HG03432 (cell line): ENCODE results near the gene TANGO2.
A peak's percentile ranks its signal among the peaks of the same experiment; 100 is the strongest.
"Not testable (repeated sequence)": the region's sequence is repeated elsewhere in the genome, so short reads cannot be mapped to it uniquely, and the experiment has no call there.

Source experiments
- ATAC-seq: cut with Tn5 transposase; IDR thresholded peaks from one replicate; pipeline ENCODE4 v1.9.1; 2021; ENCODE audit warnings: mild to moderate bottlenecking, moderate library complexity; ENCODE audit not compliant: unreplicated experiment

Gene TANGO2

DNA sequence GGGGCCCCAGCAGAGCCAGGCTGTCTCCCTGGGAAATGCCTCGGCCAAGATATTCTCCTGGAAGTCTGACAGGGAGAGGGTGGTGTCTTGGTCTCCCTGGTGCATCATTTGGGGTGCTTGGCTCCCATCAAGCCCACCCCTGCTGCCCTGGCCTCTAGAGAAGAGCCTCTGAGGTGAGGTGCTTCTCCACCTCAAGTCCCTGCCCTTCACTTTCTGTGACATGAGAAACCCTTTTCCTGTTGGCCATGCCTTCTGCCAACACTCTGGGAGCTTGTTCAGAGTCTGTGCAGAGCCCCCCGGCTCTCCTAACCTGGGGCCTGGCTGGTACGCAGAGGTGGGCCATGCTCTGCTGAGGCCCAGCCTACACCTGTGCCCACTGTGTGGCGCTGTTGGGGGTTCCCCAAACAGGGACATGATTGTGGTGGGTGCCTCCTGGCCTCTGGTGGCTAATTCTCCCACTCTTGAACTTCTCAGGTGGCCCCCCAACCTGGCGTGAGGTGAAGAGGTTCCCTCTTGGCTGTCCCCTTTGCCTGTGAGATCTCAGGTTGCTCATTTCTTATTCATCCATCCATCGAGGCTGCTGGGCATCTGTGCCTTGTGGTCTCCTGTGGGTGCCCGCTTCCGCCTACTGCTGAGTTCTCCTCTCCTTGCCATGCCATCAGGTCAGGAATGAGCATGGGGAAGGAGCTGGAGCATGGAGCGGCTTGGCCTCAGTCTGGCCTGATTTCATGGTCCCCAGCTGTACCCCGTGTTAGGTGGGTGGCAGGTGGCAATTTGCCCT is 40.0 kb downstream of the TANGO2 start:
- no peak for ATAC-seq

DNA sequence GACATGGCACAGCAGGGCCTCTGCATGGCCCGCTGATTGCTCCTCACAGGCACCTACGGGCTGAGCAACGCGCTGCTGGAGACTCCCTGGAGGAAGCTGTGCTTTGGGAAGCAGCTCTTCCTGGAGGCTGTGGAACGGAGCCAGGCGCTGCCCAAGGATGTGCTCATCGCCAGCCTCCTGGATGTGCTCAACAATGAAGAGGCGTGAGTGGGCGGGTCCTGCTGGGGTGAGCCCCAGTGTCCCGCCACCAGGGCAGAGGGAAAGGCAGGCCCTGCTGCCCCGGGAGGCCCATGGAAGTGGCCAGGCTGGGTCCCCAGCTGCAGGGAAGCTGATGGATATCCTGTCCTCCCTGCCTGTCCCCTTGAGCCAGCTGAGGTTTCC is 40.6 kb downstream of the TANGO2 start:
- ATAC-seq, result no peak

DNA sequence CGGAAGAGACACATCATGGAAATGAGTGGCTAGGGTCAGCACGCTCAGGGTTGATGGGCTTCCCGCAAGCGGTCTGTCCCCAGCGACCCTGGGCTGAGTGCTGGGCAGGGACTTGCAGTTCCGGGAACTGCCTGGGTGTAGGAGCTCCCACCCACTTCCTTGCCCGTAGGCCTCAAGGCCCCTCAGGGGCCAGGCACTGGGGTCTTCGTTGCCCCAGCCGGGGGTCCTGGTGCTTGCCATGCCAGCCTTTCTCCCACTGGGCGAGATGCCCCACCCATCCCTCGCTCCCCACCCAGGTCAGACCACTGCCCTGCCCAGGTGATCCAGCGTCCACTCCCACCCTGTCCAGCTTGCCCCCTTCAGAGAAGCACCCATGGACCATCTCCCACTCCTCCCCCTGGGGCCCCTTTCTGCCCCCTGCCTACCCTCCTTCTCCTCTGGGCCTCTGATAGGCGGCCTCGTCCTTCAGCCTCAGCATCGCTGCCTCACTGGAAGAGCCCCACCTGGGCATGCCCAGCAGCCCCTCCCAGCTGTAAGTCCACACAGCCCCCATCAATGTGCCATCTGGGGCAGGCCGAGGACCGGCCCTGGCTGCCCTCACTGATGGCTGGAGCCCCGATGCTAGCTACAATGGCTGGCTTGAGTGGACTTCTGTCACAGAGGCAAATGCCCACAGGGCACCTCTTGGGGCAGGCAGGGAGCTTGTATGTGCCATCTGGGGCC is 41.3 kb downstream of the TANGO2 start:
- no peak for ATAC-seq

DNA sequence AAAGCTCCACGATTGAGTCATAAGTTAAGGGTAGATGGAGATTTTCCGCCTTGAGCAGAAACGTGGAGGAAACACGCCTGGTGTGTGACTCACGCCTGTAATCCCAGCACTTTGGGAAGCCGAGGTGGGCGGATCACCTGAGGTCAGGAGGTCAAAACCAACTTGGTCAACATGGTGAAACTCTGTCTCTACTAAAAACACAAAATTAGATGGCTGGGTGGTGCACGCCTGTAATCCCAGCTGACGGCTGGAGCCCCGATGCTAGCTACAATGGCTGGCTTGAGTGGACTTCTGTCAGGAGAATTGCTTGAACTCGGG is 41.8 kb downstream of the TANGO2 start:
- ATAC-seq, result no peak

DNA sequence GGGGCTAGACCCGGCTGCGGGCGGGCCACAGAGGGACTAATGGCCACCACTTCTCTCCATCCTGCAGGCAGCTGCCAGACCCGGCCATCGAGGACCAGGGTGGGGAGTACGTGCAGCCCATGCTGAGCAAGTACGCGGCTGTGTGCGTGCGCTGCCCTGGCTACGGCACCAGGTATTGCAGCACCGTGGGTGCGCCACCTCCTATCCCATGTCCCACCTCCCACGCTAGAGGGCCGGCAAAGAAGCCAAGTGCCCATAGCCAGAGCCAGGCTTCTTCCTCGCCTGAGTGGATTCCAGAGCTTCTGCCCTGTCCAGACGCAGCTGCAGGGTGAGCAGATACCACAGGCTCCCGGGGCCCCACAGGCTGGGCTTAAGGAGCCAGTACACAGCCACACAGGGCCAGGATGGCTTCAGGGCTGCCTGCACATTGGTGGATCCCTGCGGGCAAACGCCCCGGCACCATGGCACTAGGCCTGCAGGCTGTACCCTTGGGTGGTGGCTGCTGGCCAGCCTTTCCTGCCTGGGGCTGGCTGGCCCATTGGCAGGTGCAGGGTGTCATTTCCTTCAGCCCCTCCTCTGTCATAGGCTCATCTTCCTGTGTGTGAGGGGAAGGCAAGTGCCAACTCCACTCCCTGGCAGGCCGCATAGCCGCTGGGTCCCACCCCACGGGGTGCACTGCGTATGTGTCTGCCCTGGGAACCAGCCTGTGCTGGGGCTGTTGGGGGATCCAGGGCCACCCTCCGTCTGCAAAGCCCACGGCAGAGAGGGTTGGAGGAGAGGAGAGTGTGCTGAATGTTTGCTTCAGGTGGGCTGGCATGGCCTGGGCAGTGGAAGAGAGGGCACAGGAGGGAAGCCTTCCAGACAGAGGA is 42.6 kb downstream of the TANGO2 start:
- no peak for ATAC-seq

DNA sequence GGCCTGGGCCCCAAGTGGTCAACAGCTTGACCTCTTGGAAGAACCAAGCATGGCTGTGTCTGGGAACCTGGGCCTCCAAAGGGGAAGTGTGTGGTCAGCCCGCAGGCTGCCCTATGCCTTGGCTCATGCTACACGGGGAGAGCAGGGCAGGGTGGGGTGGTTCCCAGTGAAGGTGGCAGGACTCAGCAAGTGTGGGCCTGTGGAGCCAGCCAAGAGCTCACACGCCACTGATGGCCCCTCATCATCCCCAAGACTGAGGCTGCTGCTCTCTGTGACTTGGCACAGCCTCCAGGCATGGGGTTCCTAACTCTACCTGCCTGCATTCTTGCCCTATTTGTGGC is 43.2 kb downstream of the TANGO2 start:
- no peak for ATAC-seq

DNA sequence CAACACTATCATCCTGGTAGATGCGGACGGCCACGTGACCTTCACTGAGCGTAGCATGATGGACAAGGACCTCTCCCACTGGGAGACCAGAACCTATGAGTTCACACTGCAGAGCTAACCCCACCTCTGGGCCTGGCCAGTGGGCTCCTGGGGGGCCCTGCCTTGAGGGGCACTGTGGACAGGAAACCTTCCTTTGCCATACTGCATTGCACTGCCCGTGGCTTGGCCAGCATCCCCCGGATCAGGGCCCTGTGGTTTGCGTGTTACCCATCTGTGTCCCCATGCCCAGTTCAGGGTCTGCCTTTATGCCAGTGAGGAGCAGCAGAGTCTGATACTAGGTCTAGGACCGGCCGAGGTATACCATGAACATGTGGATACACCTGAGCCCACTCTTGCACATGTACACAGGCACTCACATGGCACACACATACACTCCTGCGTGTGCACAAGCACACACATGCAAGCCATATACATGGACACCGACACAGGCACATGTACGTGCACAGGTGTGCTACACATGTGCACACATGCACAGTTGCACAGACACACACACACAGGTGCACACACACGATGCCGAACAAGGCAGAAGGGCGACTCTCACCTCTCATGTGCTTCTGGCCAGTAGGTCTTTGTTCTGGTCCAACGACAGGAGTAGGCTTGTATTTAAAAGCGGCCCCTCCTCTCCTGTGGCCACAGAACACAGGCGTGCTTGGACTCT is 43.8 kb downstream of the TANGO2 start:
- ATAC-seq, result no peak

DNA sequence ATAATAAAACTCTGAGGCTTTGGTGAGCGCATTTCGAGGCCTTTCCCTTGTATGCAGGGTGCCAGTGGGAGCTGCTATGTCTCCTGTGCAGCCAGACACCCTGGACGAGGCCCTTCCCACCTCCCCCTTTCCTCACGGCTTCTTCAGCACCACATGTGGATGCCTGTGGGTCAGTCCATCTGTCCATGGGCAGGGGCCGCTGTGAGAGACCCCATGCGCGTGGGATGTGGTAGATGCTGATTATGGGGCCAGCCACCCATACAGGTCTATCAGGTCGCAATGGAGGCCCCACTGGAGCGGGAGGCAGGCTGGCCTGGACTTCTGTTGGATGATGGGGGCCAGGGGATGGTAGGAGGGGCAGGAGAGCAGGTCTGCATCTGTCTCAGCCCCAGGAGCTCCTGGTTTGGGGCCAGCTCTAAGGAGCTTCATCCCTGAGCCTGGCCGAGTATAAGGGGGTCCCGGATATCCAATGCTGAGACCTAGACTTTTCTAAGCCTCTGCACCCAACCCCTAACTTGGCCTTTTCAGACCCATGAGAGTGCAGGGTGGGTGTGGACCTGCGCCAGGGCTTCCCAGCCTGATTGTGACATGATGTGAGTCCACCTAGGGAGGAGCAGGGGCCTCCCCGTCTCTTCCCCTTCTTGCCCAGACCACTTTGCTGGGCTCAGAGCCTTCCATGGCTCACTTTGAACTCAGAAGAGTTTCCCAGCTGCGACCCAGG is 45.1 kb downstream of the TANGO2 start:
- no peak for ATAC-seq

DNA sequence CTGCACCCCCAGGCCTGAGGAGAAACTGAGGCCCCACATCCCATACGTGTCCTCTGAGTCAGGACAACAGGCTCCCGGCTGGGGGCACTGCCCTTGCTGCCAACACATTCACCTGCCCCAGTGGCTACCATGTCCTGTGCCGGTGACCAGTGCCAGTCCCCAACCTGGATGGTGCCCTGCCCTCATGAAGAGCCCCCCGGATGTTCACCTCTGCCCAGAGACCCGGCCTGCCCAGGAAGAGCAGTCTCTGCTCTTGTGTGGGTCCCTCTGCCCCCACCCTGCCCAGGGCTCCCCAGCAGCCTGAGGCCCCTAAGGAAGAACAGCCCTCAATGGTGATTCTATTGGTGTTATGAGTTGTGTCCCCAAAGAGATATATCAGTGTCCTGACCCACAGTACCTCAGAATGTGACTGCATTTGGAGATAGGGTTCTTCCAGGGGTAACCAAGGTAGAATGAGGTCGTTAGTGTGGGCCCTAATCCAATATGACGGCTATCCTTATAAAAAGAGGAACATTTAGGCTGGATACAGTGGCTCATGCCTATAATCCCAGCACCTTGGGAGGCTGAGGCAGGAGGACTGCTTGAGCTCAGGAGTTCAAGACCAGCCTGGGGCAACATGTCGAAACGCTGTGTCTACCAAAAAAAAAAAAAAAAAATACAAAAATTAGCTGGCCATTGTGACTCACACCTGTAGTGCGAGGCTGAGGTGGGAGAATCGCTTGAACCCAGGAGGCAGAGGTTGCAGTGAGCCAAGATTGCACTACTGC is 45.9 kb downstream of the TANGO2 start:
- no peak for ATAC-seq

DNA sequence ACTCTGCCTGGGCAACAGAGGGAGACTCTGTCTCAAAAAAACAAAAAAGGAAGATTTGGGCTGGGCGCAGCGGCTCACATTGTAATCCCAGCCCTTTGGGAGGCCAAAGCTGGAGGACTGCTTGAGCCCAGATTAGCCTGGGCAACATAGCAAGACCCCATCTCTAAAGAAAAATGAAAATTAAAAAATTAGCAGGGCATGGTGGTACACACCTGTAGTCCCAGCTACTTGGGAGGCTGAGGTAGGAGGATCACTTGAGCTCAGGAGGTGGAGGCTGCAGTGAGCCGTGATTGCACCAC is 46.4 kb downstream of the TANGO2 start:
- ATAC-seq, result not testable (repeated sequence)

DNA sequence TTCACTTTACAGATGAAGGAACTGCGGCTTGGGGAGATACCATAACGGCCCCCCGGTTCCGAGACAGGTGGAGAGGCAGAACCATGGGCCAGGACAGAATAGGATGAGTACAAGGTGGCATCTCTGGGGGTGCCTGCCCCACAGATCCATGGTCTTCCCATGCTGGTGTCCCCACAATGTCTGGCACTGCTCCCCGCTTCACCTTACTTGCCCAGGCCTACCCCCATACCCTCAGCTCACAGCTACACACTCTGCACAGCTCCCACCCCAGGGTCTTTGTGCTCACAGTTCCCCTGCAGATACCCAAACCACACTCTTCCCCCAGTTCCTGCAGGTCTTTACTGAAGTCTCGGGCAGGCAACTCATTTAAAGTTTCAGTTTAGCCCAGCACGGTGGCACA is 47.7 kb downstream of the TANGO2 start:
- no peak for ATAC-seq

DNA sequence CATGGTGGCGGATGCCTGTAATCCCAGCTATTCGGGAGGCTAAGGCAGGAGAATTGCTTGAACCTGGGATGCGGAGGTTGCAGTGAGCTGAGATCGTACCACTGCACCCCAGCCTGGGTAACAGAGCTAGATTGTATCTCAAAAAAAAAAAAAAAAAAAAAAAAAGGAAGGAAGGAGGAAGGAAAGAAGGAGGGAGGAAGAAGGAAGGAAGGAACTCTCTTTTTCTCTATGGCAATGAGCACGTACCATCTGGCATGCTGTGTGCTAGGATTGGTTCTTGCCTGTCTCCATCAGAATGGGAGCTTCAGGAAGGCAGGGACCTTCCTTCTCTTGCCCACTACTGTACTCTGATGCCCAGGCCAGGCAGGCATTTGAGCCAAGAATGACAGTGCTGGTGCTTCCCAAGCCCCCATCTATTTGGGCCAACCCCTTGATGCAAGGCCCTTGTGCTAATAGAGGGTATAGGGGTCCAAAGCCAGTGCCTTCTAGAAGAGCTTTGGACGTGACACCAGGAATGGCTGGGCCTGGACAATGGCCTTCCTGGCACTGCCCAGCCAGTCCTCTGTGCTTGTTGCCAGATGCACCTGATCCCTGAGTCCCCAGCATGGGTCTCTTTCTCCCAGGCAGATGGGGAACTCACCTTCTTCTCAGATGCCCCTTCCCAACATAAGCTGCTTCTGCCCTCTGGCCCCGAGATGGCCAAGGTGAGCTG is 48.6 kb downstream of the TANGO2 start:
- ATAC-seq, result no peak

DNA sequence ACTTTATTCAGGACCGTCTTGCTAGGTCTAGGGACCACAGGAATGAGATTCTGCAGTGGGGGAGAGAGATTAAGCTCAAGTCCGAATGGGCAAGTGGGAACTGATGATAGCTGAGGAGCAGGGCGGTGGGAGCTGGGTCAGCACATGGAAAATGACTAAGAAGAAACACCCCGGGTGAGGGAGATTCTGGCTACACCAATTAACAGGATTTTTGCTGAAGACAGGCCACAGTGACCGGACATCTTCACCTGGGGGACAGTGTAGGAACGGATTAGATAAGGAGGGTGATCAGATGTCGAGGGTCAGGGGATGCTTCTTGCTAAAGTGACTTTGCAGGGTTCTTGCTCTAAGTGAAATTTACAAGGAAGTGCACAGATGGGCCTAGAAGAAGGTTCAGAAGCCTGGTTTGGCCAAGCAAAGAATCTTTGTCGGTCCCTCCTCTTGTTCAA is 50.6 kb downstream of the TANGO2 start:
- no peak for ATAC-seq

DNA sequence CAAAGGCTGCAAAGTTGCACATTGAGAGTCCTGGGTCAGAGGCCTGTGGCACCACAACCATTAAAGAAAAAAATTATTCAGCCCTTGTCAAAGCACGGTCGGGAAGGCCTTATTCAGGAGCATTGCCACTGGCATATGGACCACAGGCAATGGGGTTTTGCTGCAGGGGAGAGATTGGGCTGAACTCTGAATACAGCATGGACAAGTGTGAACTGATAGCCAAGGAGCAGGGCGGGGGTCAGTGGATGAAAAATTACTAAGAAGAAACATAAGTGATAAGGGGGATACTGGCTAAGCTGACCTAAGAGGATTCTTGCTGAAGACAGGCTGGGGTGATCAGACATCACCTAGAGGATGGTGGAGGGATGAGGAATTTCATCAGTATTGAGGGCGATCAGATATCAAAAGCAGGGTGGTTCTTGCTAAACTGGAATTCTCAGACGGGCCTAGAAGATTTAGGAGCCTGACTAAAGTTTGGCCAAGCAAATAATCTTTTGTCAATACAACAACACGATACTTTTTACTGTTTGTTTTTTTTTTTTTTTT is 55.8 kb downstream of the TANGO2 start:
- ATAC-seq, result no peak

DNA sequence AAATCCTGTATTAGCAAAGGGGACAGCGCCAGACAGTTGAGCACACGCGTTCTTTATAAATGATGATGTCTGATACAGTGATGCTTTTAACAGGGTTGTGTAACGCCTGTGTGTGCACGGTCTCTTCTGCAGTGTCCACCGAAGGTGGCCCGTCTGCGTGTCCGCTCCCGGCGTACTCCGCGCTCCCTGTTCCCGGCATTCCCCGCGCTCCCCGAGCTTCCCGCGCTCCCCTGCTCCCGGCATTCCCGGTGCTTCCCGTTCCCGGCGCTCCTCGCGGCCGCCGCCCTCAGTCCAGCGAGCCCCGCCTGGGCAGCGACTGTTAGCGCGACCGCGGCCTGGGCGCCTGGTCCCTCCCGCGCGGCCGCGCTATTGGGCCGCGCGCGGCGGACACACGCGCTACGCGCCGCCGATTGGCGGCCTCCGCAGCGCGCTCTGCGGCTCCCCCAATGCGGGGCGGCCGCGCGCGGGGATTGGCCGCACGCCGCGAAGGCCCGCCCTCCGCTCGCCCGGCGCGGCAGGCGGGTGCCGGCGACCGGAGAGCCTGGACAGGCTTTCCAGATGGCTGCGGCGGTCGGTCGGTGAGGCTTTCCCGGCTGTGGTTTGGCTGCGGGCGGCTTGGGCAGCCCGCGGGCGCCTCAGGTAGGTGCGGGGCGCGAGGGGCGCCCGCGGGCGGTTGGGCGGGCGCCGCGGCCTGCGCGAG is 59.0 kb downstream of the TANGO2 start, which contains the start of gene DGCR8:
Gene DGCR8 (plus strand): TSS at position 497 of the 700 bp plus-strand sequence. CDS start 5,723 bp downstream, outside the sequence.
- ATAC-seq, result peak; percentile 83

DNA sequence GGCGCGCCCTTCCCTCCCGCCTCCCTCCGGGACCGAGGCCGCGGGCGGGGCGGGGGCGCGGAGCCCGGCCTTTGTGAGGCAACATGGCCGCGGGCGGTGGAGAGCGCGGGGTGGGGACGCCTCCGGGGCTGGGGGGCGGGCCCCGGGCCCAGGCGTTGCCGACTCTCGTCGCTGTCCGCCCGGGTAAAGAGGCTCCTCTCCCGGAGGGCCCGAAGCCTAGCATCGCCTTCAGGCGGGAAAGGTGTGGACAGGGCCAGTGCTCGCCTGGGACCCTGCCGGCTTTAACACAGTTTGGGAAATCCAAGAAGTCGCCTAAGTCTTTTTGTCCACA is 59.5 kb downstream of the TANGO2 start:
- peak; percentile 62 for ATAC-seq

DNA sequence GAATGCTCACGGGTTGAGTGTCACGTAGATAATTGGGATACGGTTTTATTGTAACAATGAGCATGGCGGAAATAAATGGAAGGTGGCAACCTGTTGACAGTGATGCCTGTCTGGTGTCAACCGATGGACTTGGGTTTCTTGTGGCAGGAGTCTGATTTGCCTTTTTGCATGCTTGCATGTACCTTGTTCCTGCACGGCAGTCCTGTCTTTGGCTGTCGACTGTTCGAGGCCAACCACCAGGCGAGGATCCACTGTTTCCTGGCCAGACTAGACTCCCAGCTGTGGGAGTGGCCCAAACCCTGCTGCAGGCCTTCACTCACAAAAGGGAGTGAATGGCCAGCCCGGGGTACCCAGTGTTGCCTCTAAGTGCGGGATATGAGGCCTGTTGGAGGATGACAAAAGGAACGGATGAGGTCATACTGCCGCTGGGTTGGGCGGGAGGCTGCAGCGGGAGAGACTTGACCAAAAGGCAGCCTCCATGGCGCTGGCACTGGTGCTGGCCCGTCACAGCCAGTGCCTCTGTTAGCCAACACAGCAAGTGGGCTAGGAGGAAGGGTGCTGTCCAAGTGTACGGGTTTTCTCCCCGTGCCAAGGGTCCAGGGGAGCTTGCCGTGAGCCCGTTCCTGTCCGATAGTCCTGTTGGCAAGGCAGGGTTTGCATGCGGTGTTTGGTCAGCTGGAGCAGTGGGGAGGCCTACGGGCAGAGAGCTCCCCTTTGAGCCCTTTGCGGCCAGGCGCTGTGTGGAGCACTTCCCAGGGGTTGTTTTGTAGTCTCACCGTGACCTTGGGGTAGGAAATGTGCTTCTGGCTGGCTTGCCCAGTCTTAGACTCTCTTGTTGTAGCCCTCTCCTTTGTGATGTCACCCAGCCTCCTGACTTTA is 60.1 kb downstream of the TANGO2 start:
- ATAC-seq, result no peak
